ENCODE data around the gene SHC4. TPM values are rescaled to one million over a fixed set of nuclear protein-coding genes. Genes with fewer than 3 reads are reported as not detected.
"Not testable (repeated sequence)": the region's sequence is repeated elsewhere in the genome, so short reads cannot be mapped to it uniquely, and the experiment has no call there.

Gene SHC4
- polyA plus RNA-seq, 1 of the 3 experiments (the other 2 are of a cell fraction) = 1.6 TPM

- TF ChIP-seq ZBTB33 (IDR thresholded peaks at IDR 0.05; ENCODE audit: borderline replicate concordance, low read depth) = no peak
Observed at GRCh38 chr15:48795901-48796300, 167.8 kb downstream of the SHC4 start (continued).

GRCh38 chr15:48794697-48795134 lies 169.0 kb downstream of the SHC4 start:
- 100% methylated on average over 2 of the region's 2 CpGs for WGBS (ENCODE audit: low lambda C conversion rate)

DNA sequence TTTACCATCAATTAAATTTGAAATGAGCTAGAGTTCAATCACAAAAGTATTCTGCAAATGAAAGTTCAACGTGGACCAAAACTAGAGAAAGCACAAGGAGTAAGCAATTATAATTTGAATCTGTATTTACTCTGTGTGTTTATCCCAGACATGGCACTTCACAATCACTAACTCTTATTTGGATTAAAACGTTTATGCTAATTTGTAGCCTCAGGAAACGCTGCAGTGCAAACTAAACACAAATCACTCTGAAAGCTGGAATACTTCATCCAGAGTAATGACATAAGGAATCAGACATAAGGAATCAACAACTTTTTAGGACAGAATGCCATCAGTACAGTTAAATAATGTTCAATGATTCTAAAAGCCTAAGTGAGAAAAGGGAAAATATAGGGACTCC lies 171.3 kb downstream of the SHC4 start:
- 54% methylated on average over 3 of the region's 3 CpGs for WGBS (ENCODE audit: low lambda C conversion rate)
- peaks cover 42 to 65% of the 10 kb centered on the region in 2 experiments for H3K36me3 ChIP-seq (replicated peaks in 1 of 2; ENCODE audit: control insufficient read depth in 1 of 2, insufficient read depth in 2 of 2, low read length in 1 of 2)

More at GRCh38 chr15:48794697-48795134, 169.0 kb downstream of the SHC4 start:
- Histone ChIP-seq H3K4me2 (0 out of 2 replicates have a peak overlapping the region, but pooled peaks have one; percentile 10), H3K9ac (no peak overlapping the region), H3K4me3 (ENCODE audit: low read depth in 2 of 2, low read length in 1 of 2) (no peak overlapping the region), H3K9me2 (no peaks in the 10 kb centered on the region), H3K4me1 (ENCODE audit: control insufficient read depth in 1 of 2, insufficient read depth in 2 of 2, low read depth in 1 of 2, low read length in 1 of 2) (peaks cover 5 to 17% of the 10 kb centered on the region in 2 experiments), H4K20me1 (ENCODE audit: insufficient read depth) (no peaks in the 10 kb centered on the region), H3K9me3 (no peaks in the 10 kb centered on the region), H3K27me3 (ENCODE audit: insufficient read depth) (no peaks in the 10 kb centered on the region), H3K27ac (ENCODE audit: low read depth in 2 of 2, low read length in 1 of 2) (no peak overlapping the region), H2AFZ (ENCODE audit: low read depth) (peak overlapping the region; percentile 9; the same call in 1 of the 2 replicates), H3F3A (replicated peaks; ENCODE audit: insufficient read depth) (peaks cover 3% of the 10 kb centered on the region), H3K79me2 (ENCODE audit: insufficient read depth) (peaks cover 18% of the 10 kb centered on the region), H3K36me3 (replicated peaks in 1 of 2; ENCODE audit: control insufficient read depth in 1 of 2, insufficient read depth in 2 of 2, low read length in 1 of 2) (peaks cover 29 to 49% of the 10 kb centered on the region in 2 experiments)
- no peak for DNase-seq
- POLR2A ChIA-PET = no interaction called here
- CTCF ChIA-PET = no interaction called here
- TF ChIP-seq SMC3 (IDR thresholded peaks at IDR 0.05; ENCODE audit: low read depth, low read length) = no peak
- TF ChIP-seq ELF1 (IDR thresholded peaks at IDR 0.05) = peak; percentile 55

GRCh38 chr15:48790466-48791115 lies 173.1 kb downstream of the SHC4 start:
- POLR2A ChIA-PET; H3K27ac ChIP-seq (ENCODE audit: low read depth in 2 of 2, low read length in 1 of 2); H3K4me1 ChIP-seq (ENCODE audit: control insufficient read depth in 1 of 2, insufficient read depth in 2 of 2, low read depth in 1 of 2, low read length in 1 of 2): not testable (repeated sequence)

More for the DNA sequence above, 171.3 kb downstream of the SHC4 start:
- Histone ChIP-seq H3K4me1 (ENCODE audit: control insufficient read depth in 1 of 2, insufficient read depth in 2 of 2, low read depth in 1 of 2, low read length in 1 of 2) (peaks cover 0 to 10% of the 10 kb centered on the region in 2 experiments; a peak in 3 of 4 replicates), H3F3A (replicated peaks; ENCODE audit: insufficient read depth) (peaks cover 9% of the 10 kb centered on the region), H3K27me3 (ENCODE audit: insufficient read depth) (no peaks in the 10 kb centered on the region), H3K4me3 (ENCODE audit: low read depth in 2 of 2, low read length in 1 of 2) (no peak overlapping the region), H3K9me2 (no peaks in the 10 kb centered on the region), H2AFZ (ENCODE audit: low read depth) (no peak overlapping the region), H3K9me3 (no peaks in the 10 kb centered on the region), H3K27ac (ENCODE audit: low read depth in 2 of 2, low read length in 1 of 2) (no peak overlapping the region), H3K9ac (no peak overlapping the region), H4K20me1 (ENCODE audit: insufficient read depth) (no peaks in the 10 kb centered on the region), H3K79me2 (ENCODE audit: insufficient read depth) (no peaks in the 10 kb centered on the region), H3K4me2 (no peak overlapping the region)
- ChIA-PET POLR2A (no interaction called here), CTCF (interaction anchor here (0.9 to 2.4 kb wide), 3 partner anchors 9 to 440 kb away, joined by 3 to 10 read pairs (median 3); no protein-coding TSS in a partner anchor)
- no peak for DNase-seq
- TF ChIP-seq POLR2AphosphoS5 (IDR thresholded peaks at IDR 0.05; ENCODE audit: low read depth, low read length) (no peak), MXI1 (IDR thresholded peaks at IDR 0.05; ENCODE audit: low read depth, low read length) (no peak), CHD2 (IDR thresholded peaks at IDR 0.05; ENCODE audit: low read length, partially characterized antibody) (no peak), FOXM1 (IDR thresholded peaks at IDR 0.05; ENCODE audit: low read depth) (no peak), RXRA (IDR thresholded peaks at IDR 0.05; ENCODE audit: borderline replicate concordance, low read depth) (no peak)

More at GRCh38 chr15:48790466-48791115, 173.1 kb downstream of the SHC4 start:
- H3K27me3 ChIP-seq (ENCODE audit: insufficient read depth); H3K4me3 ChIP-seq (ENCODE audit: low read depth in 2 of 2, low read length in 1 of 2); H3K9me3 ChIP-seq; H3K4me2 ChIP-seq; H4K20me1 ChIP-seq (ENCODE audit: insufficient read depth); H2AFZ ChIP-seq (ENCODE audit: low read depth); DNase-seq; H3K9me2 ChIP-seq; H3F3A ChIP-seq (replicated peaks; ENCODE audit: insufficient read depth); H3K79me2 ChIP-seq (ENCODE audit: insufficient read depth); H3K9ac ChIP-seq: not testable (repeated sequence)
- CTCF ChIA-PET = interaction anchor here (0.5 to 4.0 kb wide), 4 partner anchors 11 to 1668 kb away, joined by 3 to 15 read pairs (median 6); no protein-coding TSS in a partner anchor
- H3K36me3 ChIP-seq (replicated peaks in 1 of 2; ENCODE audit: control insufficient read depth in 1 of 2, insufficient read depth in 2 of 2, low read length in 1 of 2) = peaks cover 34 to 65% of the 10 kb centered on the region in 2 experiments
- WGBS (ENCODE audit: low lambda C conversion rate) = 97% methylated on average over 12 of the region's 12 CpGs
